KMS-11 (cell line): Measurements from ENCODE around the gene CALM3.

ENCODE experiments used
- H2AFZ ChIP-seq: fragments of 200-600 bp; sonication (generic); 2 replicates; pipeline ENCODE4 v1.6.1; 2016; ENCODE audit warnings: antibody characterized with exemption, mixed run types, low read depth
- H3K27ac ChIP-seq: fragments of 200-600 bp; sonication (generic); 2 replicates; pipeline ENCODE4 v1.6.1; 2016; ENCODE audit warnings: mild to moderate bottlenecking, mixed run types
- H3K27me3 ChIP-seq: fragments of 200-600 bp; sonication (generic); 2 replicates; pipeline ENCODE4 v1.6.1; 2017; ENCODE audit warnings: mild to moderate bottlenecking, low read depth, mixed run types, moderate library complexity; ENCODE audit not compliant: insufficient read depth
- H3K36me3 ChIP-seq: fragments of 200-600 bp; sonication (generic); 2 replicates; pipeline ENCODE4 v1.6.1; 2017; ENCODE audit warnings: mild to moderate bottlenecking, mixed run types; ENCODE audit not compliant: insufficient read depth
- H3K4me1 ChIP-seq: fragments of 200-600 bp; sonication (generic); 2 replicates; pipeline ENCODE4 v1.6.1; 2016; ENCODE audit warnings: mild to moderate bottlenecking, low read depth, mixed run types; ENCODE audit not compliant: poor library complexity, severe bottlenecking
- H3K4me2 ChIP-seq: fragments of 200-600 bp; sonication (generic); 2 replicates; pipeline ENCODE4 v1.7.0; 2016; ENCODE audit warnings: mild to moderate bottlenecking, mixed run types
- H3K4me3 ChIP-seq: fragments of 200-600 bp; sonication (generic); IDR thresholded peaks from 2 replicates; pipeline ENCODE4 v1.6.1; 2017; ENCODE audit warnings: low read depth, low read length, mixed read lengths; ENCODE audit not compliant: insufficient read depth
- H3K79me2 ChIP-seq: fragments of 200-600 bp; sonication (generic); 2 replicates; pipeline ENCODE4 v1.6.1; 2016; ENCODE audit warnings: low read depth, mixed run types; ENCODE audit not compliant: insufficient read depth
- H3K9ac ChIP-seq: fragments of 200-600 bp; sonication (generic); 2 replicates; pipeline ENCODE4 v1.6.1; 2016; ENCODE audit warnings: mild to moderate bottlenecking, mixed run types
- H4K20me1 ChIP-seq: fragments of 200-600 bp; sonication (generic); 2 replicates; pipeline ENCODE4 v1.6.1; 2016; ENCODE audit warnings: mild to moderate bottlenecking, mixed run types; ENCODE audit not compliant: insufficient read depth
- TF ChIP-seq, protein P1 (sequence below): fragments of 200-600 bp; sonication (generic); conservative IDR thresholded peaks from 2 replicates; pipeline ENCODE4 v1.6.1; 2017; ENCODE audit warnings: low read depth, mild to moderate bottlenecking, antibody characterized with exemption, low read length, moderate library complexity, mixed read lengths

The CALM3 gene

GRCh38 chr19:46598372-46598917 lies 2.7 kb upstream of the CALM3 start:
- Histone ChIP-seq H3K27me3 (no peaks in the 10 kb centered on the region), H3K4me2 (no peak overlapping the region), H3K79me2 (peaks cover 19% of the 10 kb centered on the region; the same call in 1 of the 2 replicates), H4K20me1 (0 out of 2 replicates have a peak, but pooled peaks cover 2% of the 10 kb centered on the region), H3K4me1 (peaks cover 12% of the 10 kb centered on the region), H3K9ac (no peak overlapping the region), H3K4me3 (no peak overlapping the region), H2AFZ (no peak overlapping the region), H3K36me3 (no peaks in the 10 kb centered on the region), H3K27ac (no peak overlapping the region)
- TF ChIP-seq, protein P1, sequence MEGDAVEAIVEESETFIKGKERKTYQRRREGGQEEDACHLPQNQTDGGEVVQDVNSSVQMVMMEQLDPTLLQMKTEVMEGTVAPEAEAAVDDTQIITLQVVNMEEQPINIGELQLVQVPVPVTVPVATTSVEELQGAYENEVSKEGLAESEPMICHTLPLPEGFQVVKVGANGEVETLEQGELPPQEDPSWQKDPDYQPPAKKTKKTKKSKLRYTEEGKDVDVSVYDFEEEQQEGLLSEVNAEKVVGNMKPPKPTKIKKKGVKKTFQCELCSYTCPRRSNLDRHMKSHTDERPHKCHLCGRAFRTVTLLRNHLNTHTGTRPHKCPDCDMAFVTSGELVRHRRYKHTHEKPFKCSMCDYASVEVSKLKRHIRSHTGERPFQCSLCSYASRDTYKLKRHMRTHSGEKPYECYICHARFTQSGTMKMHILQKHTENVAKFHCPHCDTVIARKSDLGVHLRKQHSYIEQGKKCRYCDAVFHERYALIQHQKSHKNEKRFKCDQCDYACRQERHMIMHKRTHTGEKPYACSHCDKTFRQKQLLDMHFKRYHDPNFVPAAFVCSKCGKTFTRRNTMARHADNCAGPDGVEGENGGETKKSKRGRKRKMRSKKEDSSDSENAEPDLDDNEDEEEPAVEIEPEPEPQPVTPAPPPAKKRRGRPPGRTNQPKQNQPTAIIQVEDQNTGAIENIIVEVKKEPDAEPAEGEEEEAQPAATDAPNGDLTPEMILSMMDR = no peak

- Histone ChIP-seq H3K79me2 (peaks cover 32% of the 10 kb centered on the region; the same call in 1 of the 2 replicates), H2AFZ (peak overlapping the region; percentile 86), H3K36me3 (no peaks in the 10 kb centered on the region), H3K4me1 (peaks cover 21% of the 10 kb centered on the region), H4K20me1 (peaks cover 4% of the 10 kb centered on the region; the same call in 1 of the 2 replicates), H3K27ac (0 out of 2 replicates have a peak overlapping the region, but pooled peaks have one; percentile 98), H3K4me3 (no peak overlapping the region), H3K9ac (peak overlapping the region; percentile 99; the same call in 1 of the 2 replicates), H3K4me2 (peak overlapping the region; percentile 30), H3K27me3 (no peaks in the 10 kb centered on the region)
- TF ChIP-seq, protein P1 = no peak
Measured at GRCh38 chr19:46599716-46600373, 1.3 kb upstream of the CALM3 start.

- Histone ChIP-seq H3K4me1 (peaks cover 21% of the 10 kb centered on the region), H3K4me3 (no peak overlapping the region), H4K20me1 (peaks cover 4% of the 10 kb centered on the region; the same call in 1 of the 2 replicates), H3K27me3 (no peaks in the 10 kb centered on the region), H3K27ac (peak overlapping the region; percentile 98), H2AFZ (peak overlapping the region; percentile 86), H3K4me2 (peak overlapping the region; percentile 30), H3K79me2 (peaks cover 32% of the 10 kb centered on the region; the same call in 1 of the 2 replicates), H3K9ac (peak overlapping the region; percentile 99), H3K36me3 (no peaks in the 10 kb centered on the region)
- TF ChIP-seq, protein P1 = no peak
Measured at GRCh38 chr19:46600384-46601317, 479 bp upstream of the CALM3 start.

- Histone ChIP-seq H3K27ac (peak overlapping the region; percentile 17; the same call in 1 of the 2 replicates), H3K9ac (peak overlapping the region; percentile 80; the same call in 1 of the 2 replicates), H3K79me2 (peaks cover 32% of the 10 kb centered on the region; the same call in 1 of the 2 replicates), H2AFZ (no peak overlapping the region), H3K36me3 (no peaks in the 10 kb centered on the region), H4K20me1 (peaks cover 4% of the 10 kb centered on the region; the same call in 1 of the 2 replicates), H3K4me1 (peaks cover 21% of the 10 kb centered on the region), H3K4me3 (no peak overlapping the region), H3K27me3 (no peaks in the 10 kb centered on the region), H3K4me2 (peak overlapping the region; percentile 99)
- TF ChIP-seq, protein P1 = no peak
Measured at GRCh38 chr19:46602392-46603194, 1.5 kb downstream of the CALM3 start.
